Measurements from ENCODE around the gene U2SURP.
"Not testable (repeated sequence)": the region's sequence is repeated elsewhere in the genome, so short reads cannot be mapped to it uniquely, and the experiment has no call there.

U2SURP gene

DNA sequence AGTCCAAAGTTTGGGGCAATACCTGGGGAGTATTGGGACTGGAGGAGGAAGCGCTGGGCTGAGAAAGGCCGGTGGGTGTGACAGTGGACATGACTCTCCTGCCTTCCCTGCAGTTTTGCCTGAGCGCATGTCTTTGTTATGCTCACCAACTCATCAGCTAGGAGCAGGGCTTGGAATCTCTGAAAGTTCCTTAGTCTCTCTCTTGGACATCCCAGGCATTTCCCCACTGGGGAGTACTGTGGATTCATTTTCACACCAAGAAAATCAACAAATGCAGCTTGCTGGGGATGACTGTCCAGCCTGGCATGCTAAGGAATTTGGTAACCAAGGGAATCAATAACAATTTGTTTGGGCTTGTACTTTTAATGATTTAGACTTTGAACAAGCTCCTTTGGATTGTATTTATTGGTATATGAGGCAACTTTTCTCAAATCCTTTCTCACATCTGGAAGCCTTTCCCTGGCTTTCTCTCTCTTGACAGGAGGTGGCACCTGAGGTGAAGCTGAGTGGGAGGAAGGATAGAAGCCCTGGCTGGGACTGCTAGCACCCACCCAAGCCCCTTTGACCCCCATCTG is 69.7 kb downstream of the U2SURP start:
- DNase-seq (ENCODE audit: low read depth in 2 of 2) = no peak

DNA sequence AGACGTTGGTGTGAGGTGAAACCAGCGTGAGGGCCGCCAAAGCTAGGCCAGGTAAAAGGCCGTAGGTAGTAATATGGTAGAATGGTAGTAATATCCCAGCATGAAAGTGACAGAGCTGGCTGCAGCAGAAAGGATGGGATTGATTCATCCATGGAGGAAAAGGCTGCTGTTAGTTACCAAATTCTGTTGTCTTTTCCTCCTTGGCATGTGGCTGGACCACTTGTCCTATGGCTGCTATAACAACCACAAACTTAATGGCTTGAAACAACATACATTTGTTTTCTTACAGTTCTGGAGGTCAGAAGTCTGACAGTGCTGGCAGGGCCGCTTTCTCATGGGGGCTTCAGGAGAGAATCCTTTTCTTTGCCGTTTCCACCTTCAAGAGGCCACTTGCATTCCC is 70.4 kb downstream of the U2SURP start:
- no peak for DNase-seq (ENCODE audit: low read depth in 2 of 2)

DNA sequence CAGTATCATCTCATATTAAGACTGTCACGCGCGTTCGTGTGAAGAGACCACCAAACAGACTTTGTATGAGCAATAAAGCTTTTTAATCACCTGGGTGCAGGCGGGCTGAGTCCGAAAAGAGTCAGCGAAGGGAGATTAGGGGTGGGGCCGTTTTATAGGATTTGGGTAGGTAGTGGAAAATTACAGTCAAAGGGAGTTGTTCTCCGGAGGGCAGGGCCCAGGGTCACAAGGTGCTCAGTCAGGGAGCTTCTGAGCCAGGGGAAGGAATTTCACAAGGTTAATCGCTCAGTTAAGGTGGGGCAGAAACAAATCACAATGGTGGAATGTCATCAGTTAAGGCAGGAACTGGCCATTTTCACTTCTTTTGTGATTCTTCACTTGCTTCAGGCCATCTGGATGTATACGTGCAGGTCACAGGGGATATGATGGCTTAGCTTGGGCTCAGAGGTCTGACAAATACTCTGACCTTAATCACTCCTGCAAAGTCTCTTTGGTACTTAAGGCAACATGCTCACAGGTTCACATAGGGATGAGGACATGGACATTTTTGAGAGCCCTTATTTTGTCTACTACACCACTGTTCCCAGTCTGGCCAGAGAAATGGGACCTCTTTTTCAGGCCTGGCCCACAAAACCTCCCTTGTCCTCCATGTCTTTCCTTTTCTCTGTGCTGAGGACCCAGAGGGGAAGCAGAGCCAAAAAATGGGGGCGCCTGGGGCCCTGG is 71.1 kb downstream of the U2SURP start:
- DNase-seq (ENCODE audit: low read depth in 2 of 2) = not testable (repeated sequence)

DNA sequence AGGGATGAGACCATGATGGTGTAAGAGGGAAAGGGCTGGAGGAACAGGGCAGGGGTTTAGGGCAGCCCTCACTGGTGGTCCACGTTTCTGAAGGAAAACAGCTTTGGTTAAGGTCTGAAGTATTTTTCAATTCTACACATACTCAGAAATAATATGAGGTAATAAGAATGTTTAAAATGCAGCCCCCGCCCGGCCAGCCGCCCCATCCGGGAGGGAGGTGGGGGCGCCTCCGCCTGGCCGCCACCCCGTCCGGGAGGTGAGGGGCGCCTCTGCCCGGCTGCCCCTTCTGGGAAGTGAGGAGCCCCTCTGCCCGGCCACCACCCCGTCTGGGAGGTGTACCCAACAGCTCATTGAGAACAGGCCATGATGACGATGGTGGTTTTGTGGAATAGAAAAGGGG is 72.2 kb downstream of the U2SURP start:
- DNase-seq (ENCODE audit: low read depth in 2 of 2) = not testable (repeated sequence)

DNA sequence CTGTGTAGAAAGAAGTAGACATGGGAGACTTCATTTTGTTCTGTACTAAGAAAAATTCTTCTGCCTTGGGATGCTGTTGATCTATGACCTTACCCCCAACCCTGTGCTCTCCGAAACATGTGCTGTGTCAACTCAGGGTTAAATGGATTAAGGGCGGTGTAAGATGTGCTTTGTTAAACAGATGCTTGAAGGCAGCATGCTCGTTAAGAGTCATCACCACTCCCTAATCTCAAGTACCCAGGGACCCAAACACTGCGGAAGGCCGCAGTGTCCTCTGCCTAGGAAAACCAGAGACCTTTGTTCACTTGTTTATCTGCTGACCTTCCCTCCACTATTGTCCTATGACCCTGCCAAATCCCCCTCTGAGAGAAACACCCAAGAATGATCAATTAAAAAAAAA is 72.6 kb downstream of the U2SURP start:
- DNase-seq (ENCODE audit: low read depth in 2 of 2) = not testable (repeated sequence)

DNA sequence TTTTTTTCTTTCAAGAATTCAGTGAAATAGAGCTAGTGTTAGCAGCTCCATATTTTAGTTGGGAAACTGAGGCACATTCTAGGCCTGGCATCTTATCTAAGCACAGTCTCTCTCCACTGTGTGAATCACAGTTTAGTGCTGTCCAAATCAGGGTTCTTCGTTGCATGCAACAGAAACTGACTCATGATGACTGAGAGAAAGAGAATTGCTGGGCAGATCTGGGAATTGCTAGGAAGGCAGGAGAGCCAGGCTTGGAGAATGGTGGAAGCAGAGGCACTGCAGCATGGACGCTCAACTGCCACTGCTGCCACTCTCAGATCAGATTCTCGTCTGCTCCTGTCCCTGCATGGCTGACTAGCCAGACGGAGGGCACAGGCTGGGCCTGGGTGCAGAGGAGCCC is 77.5 kb downstream of the U2SURP start:
- no peak for DNase-seq (ENCODE audit: low read depth in 2 of 2)

DNA sequence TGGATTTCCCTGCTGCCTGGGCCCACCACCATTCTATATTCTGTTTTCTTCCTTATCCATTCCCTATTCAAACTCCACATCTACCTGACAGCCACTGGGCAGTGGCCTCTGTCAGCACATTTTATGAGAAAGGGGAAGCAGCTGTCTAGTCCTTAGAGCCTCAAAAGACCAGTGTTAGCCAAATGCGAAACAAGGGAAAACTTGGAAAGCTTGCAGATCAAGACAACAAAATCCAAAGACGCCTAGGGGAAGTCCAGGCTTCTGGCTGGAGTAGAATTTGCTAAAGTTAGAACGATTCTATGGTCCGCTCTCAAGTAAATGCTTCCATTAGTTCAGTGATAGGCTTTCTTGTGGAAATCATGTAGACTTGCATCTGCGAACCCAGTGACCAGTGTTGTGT is 78.8 kb downstream of the U2SURP start:
- no peak for DNase-seq (ENCODE audit: low read depth in 2 of 2)

DNA sequence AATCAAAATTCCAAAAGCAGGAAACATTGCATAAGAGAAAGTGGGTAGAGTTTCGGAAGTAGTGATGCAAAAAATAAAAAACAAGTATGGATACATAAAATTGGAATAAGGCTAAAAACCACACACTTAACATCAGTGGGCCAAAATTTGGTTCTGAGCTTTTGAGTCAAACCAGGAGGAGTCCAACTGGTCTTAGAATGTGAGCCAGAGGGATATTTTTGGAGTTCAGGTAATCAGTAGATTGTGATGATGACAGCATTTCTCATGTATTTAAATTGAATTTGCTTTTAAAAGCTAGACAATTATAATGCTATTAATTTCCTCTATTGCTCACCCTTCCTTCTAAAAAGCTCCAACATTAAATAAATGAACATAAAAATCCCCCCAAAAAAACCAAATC is 80.0 kb downstream of the U2SURP start:
- no peak for DNase-seq (ENCODE audit: low read depth in 2 of 2)

DNA sequence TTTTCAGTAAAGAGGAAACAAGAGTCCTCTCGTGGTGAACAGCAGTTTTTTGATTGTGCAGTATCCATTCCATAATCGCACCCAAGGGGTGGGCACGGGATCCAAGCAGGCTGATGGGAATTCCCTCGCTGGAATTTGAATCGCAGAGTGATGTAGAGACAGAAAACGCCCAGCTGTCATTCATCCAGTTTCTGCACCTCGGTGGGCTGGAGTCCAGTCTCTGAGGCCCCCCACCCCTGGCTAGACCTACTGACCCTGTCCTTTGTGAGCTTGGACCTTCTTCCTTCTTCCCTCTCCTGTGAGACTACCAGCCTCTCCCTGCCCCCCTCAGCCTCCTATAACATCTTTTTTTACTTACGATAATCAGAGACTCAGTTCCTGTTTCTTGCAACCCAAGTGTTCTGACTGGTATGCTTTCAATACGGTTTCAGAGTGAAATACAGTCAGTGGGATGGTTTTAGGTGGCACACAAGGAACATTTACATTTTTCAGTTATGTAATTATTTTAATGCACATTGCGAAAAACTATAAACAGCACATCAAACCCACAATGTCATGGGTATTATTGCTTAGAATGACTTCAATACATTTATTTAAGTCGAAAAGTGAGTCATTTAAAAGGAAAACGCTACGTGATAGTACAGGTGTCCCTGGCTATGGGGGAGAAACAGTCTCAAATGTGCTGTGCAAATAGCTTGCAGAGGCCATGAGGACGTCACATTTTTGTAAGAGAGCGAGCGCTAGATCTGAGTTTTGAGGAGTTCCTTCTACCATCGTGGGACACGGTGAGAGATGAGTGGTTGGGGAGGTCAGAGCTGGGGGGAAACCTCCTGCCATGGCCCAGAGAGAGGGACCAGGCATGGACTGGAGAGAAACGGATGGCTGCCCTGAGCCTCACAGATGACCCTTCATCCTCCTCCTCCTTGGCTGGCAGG is 80.7 kb downstream of the U2SURP start:
- no peak for DNase-seq (ENCODE audit: low read depth in 2 of 2)

DNA sequence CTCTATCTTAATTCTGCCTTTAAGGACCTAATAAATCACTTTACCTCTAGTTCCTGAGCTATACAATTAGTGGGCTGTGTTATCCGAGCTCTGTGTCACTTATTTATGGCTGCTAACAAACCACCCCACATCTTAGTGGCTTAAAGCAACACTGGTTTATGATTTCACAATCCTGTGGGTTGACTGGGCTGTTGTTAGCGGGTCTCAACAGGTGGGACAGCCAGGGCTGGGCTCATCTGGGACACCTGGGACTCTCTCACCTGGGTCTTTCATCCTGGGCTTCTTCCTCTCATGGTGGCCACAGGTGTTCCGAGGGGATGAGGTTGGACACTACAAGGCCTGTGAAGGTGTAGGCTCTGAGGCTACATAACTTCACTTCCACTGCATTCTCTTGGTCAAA is 82.4 kb downstream of the U2SURP start:
- DNase-seq (ENCODE audit: low read depth in 2 of 2) = no peak

DNA sequence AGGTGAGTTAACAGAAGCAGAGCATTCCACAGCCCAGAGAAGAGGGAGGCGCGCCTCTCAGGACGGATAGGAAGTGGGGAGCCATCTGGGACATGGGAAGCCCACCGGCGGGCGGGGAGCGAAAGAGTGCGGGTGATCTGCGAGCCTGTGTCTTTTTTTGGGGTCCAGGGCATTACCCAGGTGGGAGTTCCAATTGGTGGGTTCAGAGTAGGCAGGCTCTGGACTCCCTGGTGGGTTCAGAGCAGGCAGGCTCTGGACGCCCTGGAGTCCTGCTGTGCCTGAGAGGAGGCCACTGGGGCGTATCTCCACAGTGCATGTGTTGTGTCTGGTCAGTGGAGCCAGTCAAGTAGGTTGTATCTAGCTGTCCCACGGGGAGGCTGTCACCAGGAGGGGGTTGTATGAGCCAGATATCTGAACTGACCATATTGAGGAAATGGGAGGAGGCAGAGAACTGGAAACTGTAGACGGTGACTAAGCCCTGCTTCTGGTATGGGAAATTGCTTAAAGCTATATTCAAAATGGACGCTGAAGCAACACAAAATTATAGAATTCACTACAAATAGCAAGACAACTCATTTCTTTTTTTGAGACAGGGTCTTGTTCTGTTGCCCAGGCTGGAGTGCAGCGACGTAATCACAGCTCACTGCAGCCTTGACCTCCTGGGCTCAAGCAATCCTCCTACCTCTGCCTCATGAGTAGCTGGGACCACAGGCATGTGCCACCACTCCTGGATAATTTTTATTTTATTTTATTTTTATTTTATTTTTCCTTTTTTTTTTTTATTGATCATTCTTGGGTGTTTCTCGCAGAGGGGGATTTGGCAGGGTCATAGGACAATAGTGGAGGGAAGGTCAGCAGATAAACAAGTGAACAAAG is 83.7 kb downstream of the U2SURP start:
- no peak for DNase-seq (ENCODE audit: low read depth in 2 of 2)

DNA sequence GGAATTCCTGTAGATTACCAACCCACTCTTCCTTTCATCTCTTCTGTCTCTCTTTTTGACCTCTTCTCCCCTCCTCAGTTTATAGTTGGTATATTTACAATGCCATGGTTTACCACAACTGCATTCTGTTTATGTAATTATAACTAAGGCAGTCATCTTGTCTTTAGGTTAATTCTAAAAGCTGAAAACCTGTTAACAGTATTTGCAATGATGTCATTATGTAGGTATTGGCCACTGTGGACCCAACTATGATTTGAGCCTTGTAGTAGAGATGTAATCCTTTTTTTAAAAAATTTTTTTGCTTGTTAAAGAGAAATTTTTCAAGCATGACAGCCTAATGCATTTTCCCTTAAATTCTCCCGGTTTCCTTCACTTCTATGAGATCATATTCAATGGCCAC is 87.5 kb downstream of the U2SURP start:
- DNase-seq (ENCODE audit: low read depth in 2 of 2) = no peak

DNA sequence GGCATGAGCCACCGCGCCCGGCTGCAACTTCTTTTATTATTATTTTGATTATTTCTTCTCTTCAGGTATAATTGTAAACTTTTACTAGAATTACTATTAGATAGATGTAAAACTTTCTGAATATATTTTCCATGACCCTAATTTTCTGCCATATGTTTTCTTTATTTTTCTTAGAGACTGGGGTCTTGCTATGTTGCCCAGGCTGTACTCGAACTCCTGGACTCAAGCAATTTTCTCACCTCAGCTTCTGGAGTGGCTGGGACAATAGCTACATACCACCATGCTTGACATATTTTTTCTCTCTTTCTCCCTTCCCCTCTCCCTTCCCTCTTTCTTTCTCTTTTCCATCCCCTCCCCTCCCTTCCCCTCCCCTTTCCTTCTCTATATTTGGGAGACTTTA is 88.6 kb downstream of the U2SURP start:
- no peak for DNase-seq (ENCODE audit: low read depth in 2 of 2)

DNA sequence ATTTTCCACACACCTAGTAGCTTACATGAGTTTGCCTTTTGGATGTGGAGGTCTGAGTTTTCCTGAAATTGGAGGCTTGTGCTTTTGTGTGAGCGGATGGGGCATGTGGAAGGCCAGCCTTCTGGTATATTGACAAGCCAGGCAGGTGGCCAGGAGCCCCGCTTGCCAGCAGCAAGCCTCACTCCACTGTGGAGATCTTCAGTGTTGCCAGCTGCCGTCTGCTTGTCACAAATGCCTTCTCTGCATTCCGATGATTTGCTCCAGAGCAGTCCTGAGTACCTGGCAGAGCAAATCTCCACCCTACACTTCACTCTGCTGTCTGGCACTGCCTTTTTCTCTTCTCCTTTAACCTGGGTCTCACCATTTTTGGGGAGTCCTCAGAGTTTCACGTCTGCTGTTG is 89.1 kb downstream of the U2SURP start:
- no peak for DNase-seq (ENCODE audit: low read depth in 2 of 2)

DNA sequence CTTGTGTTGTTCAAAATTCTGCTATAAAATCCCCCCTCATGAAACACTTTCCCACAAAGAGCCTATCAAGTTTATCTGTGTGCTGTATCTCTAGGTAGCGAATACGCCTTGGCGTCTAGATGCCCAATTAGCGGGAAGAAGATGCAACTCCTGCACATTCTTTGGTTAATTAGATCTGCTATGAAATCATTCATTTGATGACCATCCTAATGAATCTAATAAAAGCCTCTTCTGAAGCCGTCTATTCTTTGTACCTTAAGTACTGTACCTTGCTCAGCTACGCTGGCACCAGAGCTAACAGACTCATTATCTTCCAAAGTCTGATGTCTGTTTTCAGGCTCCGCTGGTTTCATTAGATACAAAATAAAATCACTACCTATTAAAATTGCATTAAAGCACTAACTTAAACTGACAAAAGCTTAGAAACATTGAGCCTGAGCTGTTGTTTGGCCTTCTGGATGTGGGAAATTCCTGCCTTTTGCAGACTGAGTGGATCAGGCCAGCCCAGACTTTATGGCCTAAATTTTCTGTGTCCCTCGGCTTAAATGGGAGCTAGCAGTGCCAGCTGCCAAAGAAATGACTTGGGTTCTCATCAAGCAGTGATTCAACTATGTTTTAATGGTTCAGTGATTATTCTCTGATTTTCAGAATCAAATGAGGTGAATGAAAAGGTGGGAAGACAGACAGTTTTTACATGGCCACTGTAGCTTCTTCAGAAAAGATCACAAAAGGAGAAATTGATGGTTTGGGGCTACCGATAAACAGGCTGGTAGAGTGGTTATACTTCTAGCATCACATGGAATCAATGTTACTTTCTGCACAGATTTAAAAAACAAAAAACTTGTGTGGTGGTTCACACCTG is 89.8 kb downstream of the U2SURP start:
- no peak for DNase-seq (ENCODE audit: low read depth in 2 of 2)

DNA sequence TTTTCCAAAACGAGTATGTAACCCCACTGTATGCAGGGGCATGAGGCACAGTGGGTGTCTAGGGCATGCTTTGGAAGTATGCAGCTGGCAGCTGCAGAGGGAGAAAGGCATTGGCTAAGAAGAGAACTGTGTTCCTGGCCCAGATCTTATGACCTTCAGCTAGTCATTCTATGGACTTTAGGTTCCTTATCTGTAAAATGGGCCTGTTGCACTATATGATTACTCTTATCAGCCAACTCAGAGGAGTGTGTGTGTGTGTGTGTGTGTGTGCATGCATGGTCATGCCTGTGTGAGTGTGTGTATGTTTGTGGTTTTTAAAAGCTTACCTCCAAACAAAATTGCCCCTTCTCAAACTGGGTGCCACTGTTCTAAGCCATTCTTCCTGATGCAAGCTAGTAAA is 90.8 kb downstream of the U2SURP start:
- DNase-seq (ENCODE audit: low read depth in 2 of 2) = no peak

DNA sequence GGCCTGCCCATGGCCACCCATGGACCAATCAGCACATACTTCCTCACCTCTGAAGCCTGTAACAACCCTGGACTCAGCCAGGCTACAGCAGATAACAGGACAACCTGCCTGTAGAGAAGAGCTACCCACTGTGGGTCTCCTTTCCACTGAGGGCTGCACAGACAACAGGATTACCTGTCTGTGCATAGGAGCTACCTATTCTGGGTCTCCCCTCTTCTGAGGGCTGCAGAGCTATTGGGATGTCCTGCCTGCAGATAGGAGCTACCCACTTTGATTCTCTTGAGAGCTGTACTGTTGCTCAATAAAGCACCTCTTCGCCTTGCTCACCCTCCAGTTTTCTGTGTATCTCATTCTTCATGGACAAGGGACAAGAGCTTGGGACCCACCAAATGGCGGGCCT is 94.4 kb downstream of the U2SURP start:
- no peak for DNase-seq (ENCODE audit: low read depth in 2 of 2)

DNA sequence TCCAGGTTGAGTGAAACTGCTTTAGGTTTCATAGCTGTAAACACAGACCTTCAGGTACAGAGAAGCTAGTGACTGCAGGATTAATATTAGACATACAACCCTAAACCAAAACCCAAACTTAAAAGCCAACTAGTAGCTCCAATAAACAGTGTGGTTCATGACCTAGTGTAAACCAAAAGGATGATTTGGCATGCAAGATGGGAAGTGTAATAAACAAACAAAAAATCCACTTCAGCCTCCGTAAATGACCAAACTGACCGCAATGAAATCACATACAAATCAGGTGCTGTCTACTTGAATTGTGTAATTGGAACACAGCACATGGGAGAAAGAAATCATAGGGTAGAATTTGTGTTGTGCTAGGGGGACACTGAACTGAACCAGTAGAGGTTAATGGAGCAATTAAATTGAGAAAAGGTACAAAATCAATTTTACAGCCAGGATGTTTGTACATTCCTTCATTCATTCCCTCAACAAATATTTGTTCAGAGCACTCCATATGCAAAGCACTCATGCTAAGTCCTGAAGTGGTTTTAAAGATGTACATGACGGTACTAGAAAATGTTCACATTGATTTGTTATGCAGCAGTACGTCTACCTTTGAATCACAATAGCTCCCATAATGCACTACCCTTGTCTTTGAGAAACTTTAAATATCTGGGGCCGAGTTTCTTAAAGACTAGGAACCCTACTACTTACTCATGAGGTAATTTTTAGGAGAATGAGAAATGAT is 96.8 kb downstream of the U2SURP start:
- DNase-seq (ENCODE audit: low read depth in 2 of 2) = no peak

DNA sequence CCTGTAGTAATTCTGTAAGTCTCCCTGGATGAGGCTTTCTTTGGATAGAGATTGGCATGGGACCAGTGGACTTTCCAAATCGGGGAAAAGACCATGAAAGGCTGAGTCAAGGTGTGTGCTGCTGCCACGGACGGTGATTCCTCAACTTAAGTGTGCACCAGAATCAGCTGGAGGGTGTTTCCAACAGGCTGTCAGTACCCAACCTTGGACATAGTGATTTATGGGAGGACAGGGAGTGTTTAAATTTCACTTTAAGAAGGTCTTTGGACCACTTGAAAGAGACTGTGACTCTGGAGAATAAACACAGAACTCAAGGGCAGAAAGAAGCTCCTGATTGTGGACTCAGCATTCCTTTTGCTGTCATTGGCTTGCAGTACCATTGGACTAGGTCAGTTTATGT is 97.8 kb downstream of the U2SURP start:
- DNase-seq (ENCODE audit: low read depth in 2 of 2) = no peak

DNA sequence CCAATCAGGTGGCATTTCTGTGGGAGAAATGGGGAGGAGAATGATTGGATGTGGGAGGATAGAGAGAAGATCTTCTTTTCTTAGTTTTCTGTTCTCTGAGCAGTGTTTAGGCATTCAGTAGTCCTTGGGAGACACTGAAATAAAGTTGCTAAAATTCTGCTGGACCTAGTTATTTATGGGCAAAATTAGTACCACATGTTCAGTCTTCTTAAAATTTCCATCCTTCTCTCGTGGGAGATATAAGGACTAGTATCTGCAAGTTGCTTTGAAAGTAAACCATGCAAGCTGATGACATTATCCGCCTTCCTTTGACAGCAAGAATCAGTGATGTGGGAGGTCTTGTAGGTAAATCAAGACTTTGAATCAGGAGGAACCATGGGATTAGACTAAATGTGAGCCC is 98.3 kb downstream of the U2SURP start:
- DNase-seq (ENCODE audit: low read depth in 2 of 2) = no peak

All from stimulated activated CD8-positive, alpha-beta memory T cell treated with anti-CD3 and anti-CD28 coated beads, Interleukin-2, amount 100 ng/mL, for 1 hour (primary cell).